ENCODE results near the gene ZBTB7C. TPM values are rescaled to one million over a fixed set of nuclear protein-coding genes. Genes with fewer than 3 reads are reported as not detected.

Gene ZBTB7C
- total RNA-seq, 5 donors from 2014 or later (not counting 1 experiment from before 2014, with no cell fraction given): 0.06 TPM; not detected in 4

- Mint-ChIP-seq H3K4me1 (no peaks in the 10 kb centered on the region), H3K27ac (no peak overlapping the region), H3K9me3 (no peaks in the 10 kb centered on the region), H3K36me3 (no peaks in the 10 kb centered on the region), H3K27me3 (peaks cover 28% of the 10 kb centered on the region in 2 donors), H3K4me3 (no peak overlapping the region)
- H3K27me3 ChIP-seq (replicated peaks in 1 of 2; ENCODE audit: control insufficient read depth in 2 of 2, extremely low read depth in 1 of 2, insufficient read depth in 2 of 2, low read length in 1 of 2): peaks cover 0 to 22% of the 10 kb centered on the region in 2 experiments
- ChIA-PET POLR2A (no interaction called here), CTCF (no interaction called here)
- DNase-seq (no peak), ATAC-seq (replicated peaks in 1 of 4) (no peak)
- no peaks in the 10 kb centered on the region for H3K9me3 ChIP-seq
- no peaks in the 10 kb centered on the region for H3K36me3 ChIP-seq (ENCODE audit: control insufficient read depth in 2 of 2, extremely low read depth in 1 of 2, insufficient read depth in 1 of 2, low read length in 1 of 2)
- H3K27ac ChIP-seq (ENCODE audit: low read length): no peak overlapping the region
- H3K4me1 ChIP-seq (ENCODE audit: control insufficient read depth in 1 of 2, extremely low read depth in 1 of 2, insufficient read depth in 2 of 2, low read length in 2 of 2): no peaks in the 10 kb centered on the region
- H3K4me3 ChIP-seq (ENCODE audit: control insufficient read depth in 1 of 2, extremely low read depth in 1 of 2, low read length in 1 of 2): no peak overlapping the region
- 49% methylated on average over 3 of the region's 9 CpGs for WGBS (ENCODE audit: insufficient coverage)
Measured at GRCh38 chr18:48100651-48101165, 308.5 kb downstream of the ZBTB7C start.

- Mint-ChIP-seq H3K36me3 (no peaks in the 10 kb centered on the region), H3K27ac (no peak overlapping the region), H3K4me3 (no peak overlapping the region), H3K27me3 (peaks cover 25 to 26% of the 10 kb centered on the region in 2 donors), H3K4me1 (no peaks in the 10 kb centered on the region), H3K9me3 (no peaks in the 10 kb centered on the region)
- Histone ChIP-seq H3K36me3 (ENCODE audit: control insufficient read depth in 2 of 2, extremely low read depth in 1 of 2, insufficient read depth in 1 of 2, low read length in 1 of 2) (no peaks in the 10 kb centered on the region), H3K27ac (ENCODE audit: low read length) (no peak overlapping the region), H3K9me3 (no peaks in the 10 kb centered on the region), H3K4me1 (ENCODE audit: control insufficient read depth in 1 of 2, extremely low read depth in 1 of 2, insufficient read depth in 2 of 2, low read length in 2 of 2) (no peaks in the 10 kb centered on the region), H3K27me3 (replicated peaks in 1 of 2; ENCODE audit: control insufficient read depth in 2 of 2, extremely low read depth in 1 of 2, insufficient read depth in 2 of 2, low read length in 1 of 2) (peaks cover 0 to 24% of the 10 kb centered on the region in 2 experiments), H3K4me3 (ENCODE audit: control insufficient read depth in 1 of 2, extremely low read depth in 1 of 2, low read length in 1 of 2) (no peak overlapping the region)
- WGBS (ENCODE audit: insufficient coverage): 74% methylated on average over 4 of the region's 8 CpGs
- ATAC-seq (replicated peaks in 1 of 4) (no peak), DNase-seq (no peak)
- ChIA-PET POLR2A (no interaction called here), CTCF (no interaction called here)
Measured at GRCh38 chr18:48100165-48100575, 309.0 kb downstream of the ZBTB7C start.

GRCh38 chr18:48099481-48100164 lies 309.6 kb downstream of the ZBTB7C start:
- H3K4me3 ChIP-seq (ENCODE audit: control insufficient read depth in 1 of 2, extremely low read depth in 1 of 2, low read length in 1 of 2): no peak overlapping the region
- CTCF ChIA-PET: no interaction called here
- Mint-ChIP-seq H3K36me3 (no peaks in the 10 kb centered on the region), H3K27ac (no peak overlapping the region), H3K4me1 (no peaks in the 10 kb centered on the region), H3K9me3 (no peaks in the 10 kb centered on the region), H3K27me3 (peaks cover 25 to 26% of the 10 kb centered on the region in 2 donors), H3K4me3 (no peak overlapping the region)
- no peak for DNase-seq
- H3K27me3 ChIP-seq (replicated peaks in 1 of 2; ENCODE audit: control insufficient read depth in 2 of 2, extremely low read depth in 1 of 2, insufficient read depth in 2 of 2, low read length in 1 of 2): peaks cover 0 to 21% of the 10 kb centered on the region in 2 experiments
- H3K4me1 ChIP-seq (ENCODE audit: control insufficient read depth in 1 of 2, extremely low read depth in 1 of 2, insufficient read depth in 2 of 2, low read length in 2 of 2): no peaks in the 10 kb centered on the region
- no peaks in the 10 kb centered on the region for H3K9me3 ChIP-seq
- 34% methylated on average over 6 of the region's 8 CpGs for WGBS (ENCODE audit: insufficient coverage)
- POLR2A ChIA-PET: no interaction called here
- no peaks in the 10 kb centered on the region for H3K36me3 ChIP-seq (ENCODE audit: control insufficient read depth in 2 of 2, extremely low read depth in 1 of 2, insufficient read depth in 1 of 2, low read length in 1 of 2)
- H3K27ac ChIP-seq (ENCODE audit: low read length): no peak overlapping the region
- ATAC-seq (replicated peaks in 1 of 4): no peak

GRCh38 chr18:48098538-48098937 lies 310.6 kb downstream of the ZBTB7C start:
- peaks cover 23% of the 10 kb centered on the region in 2 donors for H3K27me3 Mint-ChIP-seq
- no peaks in the 10 kb centered on the region for H3K4me1 ChIP-seq (ENCODE audit: control insufficient read depth in 1 of 2, extremely low read depth in 1 of 2, insufficient read depth in 2 of 2, low read length in 2 of 2)
- 79% methylated on average over 2 of the region's 6 CpGs for WGBS (ENCODE audit: insufficient coverage)
- DNase-seq: no peak
- no peaks in the 10 kb centered on the region for H3K36me3 Mint-ChIP-seq
- no peaks in the 10 kb centered on the region for H3K36me3 ChIP-seq (ENCODE audit: control insufficient read depth in 2 of 2, extremely low read depth in 1 of 2, insufficient read depth in 1 of 2, low read length in 1 of 2)
- CTCF ChIA-PET: no interaction called here
- H3K27me3 ChIP-seq (replicated peaks in 1 of 2; ENCODE audit: control insufficient read depth in 2 of 2, extremely low read depth in 1 of 2, insufficient read depth in 2 of 2, low read length in 1 of 2): peaks cover 0 to 19% of the 10 kb centered on the region in 2 experiments
- no peak for ATAC-seq (replicated peaks in 1 of 4)
- no peak overlapping the region for H3K4me3 Mint-ChIP-seq
- H3K9me3 Mint-ChIP-seq: no peaks in the 10 kb centered on the region
- no peak overlapping the region for H3K27ac ChIP-seq (ENCODE audit: low read length)
- no peak overlapping the region for H3K4me3 ChIP-seq (ENCODE audit: control insufficient read depth in 1 of 2, extremely low read depth in 1 of 2, low read length in 1 of 2)
- H3K4me1 Mint-ChIP-seq: no peaks in the 10 kb centered on the region
- no peak overlapping the region for H3K27ac Mint-ChIP-seq
- H3K9me3 ChIP-seq: no peaks in the 10 kb centered on the region
- POLR2A ChIA-PET: no interaction called here

GRCh38 chr18:48098007-48098406 lies 311.2 kb downstream of the ZBTB7C start:
- ATAC-seq (replicated peaks in 1 of 4) (no peak), DNase-seq (no peak)
- Mint-ChIP-seq H3K4me3 (no peak overlapping the region), H3K9me3 (no peaks in the 10 kb centered on the region), H3K4me1 (no peaks in the 10 kb centered on the region), H3K27ac (no peak overlapping the region), H3K36me3 (no peaks in the 10 kb centered on the region), H3K27me3 (peaks cover 23% of the 10 kb centered on the region in 2 donors)
- POLR2A ChIA-PET: no interaction called here
- 83% methylated on average over 1 of the region's 3 CpGs for WGBS (ENCODE audit: insufficient coverage)
- Histone ChIP-seq H3K4me1 (ENCODE audit: control insufficient read depth in 1 of 2, extremely low read depth in 1 of 2, insufficient read depth in 2 of 2, low read length in 2 of 2) (no peaks in the 10 kb centered on the region), H3K36me3 (ENCODE audit: control insufficient read depth in 2 of 2, extremely low read depth in 1 of 2, insufficient read depth in 1 of 2, low read length in 1 of 2) (no peaks in the 10 kb centered on the region), H3K27me3 (replicated peaks in 1 of 2; ENCODE audit: control insufficient read depth in 2 of 2, extremely low read depth in 1 of 2, insufficient read depth in 2 of 2, low read length in 1 of 2) (peaks cover 0 to 19% of the 10 kb centered on the region in 2 experiments), H3K27ac (ENCODE audit: low read length) (no peak overlapping the region), H3K4me3 (ENCODE audit: control insufficient read depth in 1 of 2, extremely low read depth in 1 of 2, low read length in 1 of 2) (no peak overlapping the region), H3K9me3 (no peaks in the 10 kb centered on the region)
- CTCF ChIA-PET: no interaction called here

GRCh38 chr18:48095726-48096125 lies 313.5 kb downstream of the ZBTB7C start:
- Mint-ChIP-seq H3K9me3 (no peaks in the 10 kb centered on the region), H3K27me3 (peaks cover 13 to 16% of the 10 kb centered on the region in 2 donors), H3K4me1 (no peaks in the 10 kb centered on the region), H3K4me3 (no peak overlapping the region), H3K36me3 (no peaks in the 10 kb centered on the region), H3K27ac (no peak overlapping the region)
- CTCF ChIA-PET: no interaction called here
- DNase-seq (no peak), ATAC-seq (replicated peaks in 1 of 4) (no peak)
- Histone ChIP-seq H3K4me3 (ENCODE audit: control insufficient read depth in 1 of 2, extremely low read depth in 1 of 2, low read length in 1 of 2) (no peak overlapping the region), H3K27ac (ENCODE audit: low read length) (no peak overlapping the region), H3K9me3 (no peaks in the 10 kb centered on the region), H3K4me1 (ENCODE audit: control insufficient read depth in 1 of 2, extremely low read depth in 1 of 2, insufficient read depth in 2 of 2, low read length in 2 of 2) (no peaks in the 10 kb centered on the region), H3K27me3 (replicated peaks in 1 of 2; ENCODE audit: control insufficient read depth in 2 of 2, extremely low read depth in 1 of 2, insufficient read depth in 2 of 2, low read length in 1 of 2) (peaks cover 0 to 16% of the 10 kb centered on the region in 2 experiments), H3K36me3 (ENCODE audit: control insufficient read depth in 2 of 2, extremely low read depth in 1 of 2, insufficient read depth in 1 of 2, low read length in 1 of 2) (no peaks in the 10 kb centered on the region)
- POLR2A ChIA-PET: no interaction called here
- WGBS (ENCODE audit: insufficient coverage): 77% methylated on average over 6 of the region's 8 CpGs
